Fibroblast of pulmonary artery (primary cell): Measurements from ENCODE around the gene NR0B2.

ENCODE experiments used
- DNase-seq: peaks from one replicate; pipeline ENCODE4 v3.0.0-alpha.2; 2010; ENCODE audit warnings: low read depth
- H3K4me3 ChIP-seq: replicated peaks from 2 replicates; pipeline ENCODE4 v1.5.1; 2011; ENCODE audit warnings: low read depth, mild to moderate bottlenecking, control low read depth, low read length, moderate library complexity
- CTCF ChIP-seq: IDR thresholded peaks from 2 replicates; pipeline ENCODE4 v1.5.1; 2011; ENCODE audit warnings: mild to moderate bottlenecking, control low read depth, low read length, inconsistent platforms; ENCODE audit errors: missing control alignments

The NR0B2 gene

GRCh38 chr1:26921540-26922430, 8.0 kb upstream of the NR0B2 start, which contains the start of gene NUDC:
Gene NUDC, plus strand, starts transcription at chr1:26921743. Its CDS starts 106 bp downstream, at chr1:26921849.
- peak within 1 kb of the TSS; percentile 89 for H3K4me3 ChIP-seq
- TF ChIP-seq CTCF: no peak
- DNase-seq: peak; percentile 97

- peak overlapping the region; percentile 89 for H3K4me3 ChIP-seq
- no peak for DNase-seq
- no peak for TF ChIP-seq CTCF
Measured at GRCh38 chr1:26921126-26921539, 7.4 kb upstream of the NR0B2 start.

DNA sequence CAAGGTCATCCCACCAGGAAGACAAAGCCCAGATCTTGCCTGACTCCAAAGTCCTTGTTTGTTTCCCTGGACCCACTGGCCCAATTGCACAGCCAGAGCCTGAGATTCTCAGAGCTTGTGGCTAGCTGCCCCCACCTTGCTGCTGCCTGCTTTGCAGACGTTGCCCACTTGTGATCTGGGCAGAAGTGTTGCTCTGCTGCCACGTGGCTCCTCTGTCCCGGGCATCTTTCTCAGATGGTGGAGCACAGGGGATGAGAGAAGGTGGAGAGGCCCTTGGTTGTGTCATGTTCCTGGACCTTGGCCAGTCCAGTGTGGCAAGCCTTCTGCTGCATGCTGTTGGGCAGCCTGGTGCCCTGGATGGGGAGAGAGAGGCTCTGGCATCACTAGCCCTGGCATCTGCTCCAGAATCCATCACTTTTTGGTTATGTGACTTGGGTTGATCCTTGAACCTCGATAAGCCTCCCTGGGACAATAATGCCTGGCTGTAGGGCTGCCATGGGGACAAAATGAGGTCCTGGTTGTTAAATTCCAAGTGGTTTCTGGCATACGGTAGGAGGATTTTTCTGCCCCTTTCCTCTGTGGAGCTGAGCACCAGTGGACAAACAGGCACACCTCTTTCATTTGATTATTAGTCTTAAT, 1.5 kb upstream of the NR0B2 start:
- no peak overlapping the region for H3K4me3 ChIP-seq
- TF ChIP-seq CTCF: no peak
- DNase-seq: no peak

- no peak overlapping the region for H3K4me3 ChIP-seq
- DNase-seq: no peak
Measured at GRCh38 chr1:26913389-26913753, 404 bp downstream of the NR0B2 start.

GRCh38 chr1:26912147-26912490, 1.7 kb downstream of the NR0B2 start:
- no peak for TF ChIP-seq CTCF
- no peak for DNase-seq
- H3K4me3 ChIP-seq: no peak overlapping the region

More at GRCh38 chr1:26913389-26913753, 404 bp downstream of the NR0B2 start:
- no peak for TF ChIP-seq CTCF

- no peak for TF ChIP-seq CTCF
Measured at GRCh38 chr1:26911399-26912146, 2.2 kb downstream of the NR0B2 start.

More at GRCh38 chr1:26911399-26912146, 2.2 kb downstream of the NR0B2 start:
- no peak overlapping the region for H3K4me3 ChIP-seq
- DNase-seq: no peak
